Peyer's patch (tissue), 4 donors: ENCODE measurements around the gene TRMT44. TPM values are rescaled to one million over a fixed set of nuclear protein-coding genes. Genes with fewer than 3 reads are reported as not detected.

Source experiments
- DNase-seq, 3 donors: peaks; one replicate each; pipeline ENCODE4 v3.0.0-alpha.2; 2017 to 2019
- H3K27ac ChIP-seq, 4 donors: fragments of 200-600 bp; sonication (generic); one replicate each; pipeline ENCODE4 v1.5.1; 2016 to 2019
- H3K27me3 ChIP-seq, 2 donors: fragments of 200-600 bp; sonication (generic); one replicate each; pipeline ENCODE4 v1.5.1; 2019
- H3K36me3 ChIP-seq, 3 donors: fragments of 200-600 bp; sonication (generic); one replicate each; pipeline ENCODE4 v1.5.1; 2016 to 2019
- H3K4me1 ChIP-seq, 4 donors: fragments of 200-600 bp; sonication (generic); one replicate each; pipeline ENCODE4 v1.5.1; 2016 to 2019
- H3K4me3 ChIP-seq, 4 donors: fragments of 200-600 bp; sonication (generic); 1 replicate in 3 of 4; 2 replicates in 1 of 4; pipeline ENCODE4 v1.5.1; 2016 to 2019; ENCODE audit warnings: mild to moderate bottlenecking in 1 of 4
- H3K9me3 ChIP-seq, 4 donors: fragments of 200-600 bp; sonication (generic); one replicate each; pipeline ENCODE4 v1.5.1; 2016 to 2019; ENCODE audit warnings: mild to moderate bottlenecking in 1 of 4
- CTCF ChIP-seq, 6 experiments: fragments of 450-650 bp in 4 of 6; fragments of 200-600 bp in 2 of 6; sonication (generic) in 1 of 6; IDR thresholded peaks; one replicate each; pipeline ENCODE4 v1.5.1; 2017 to 2019; ENCODE audit warnings: antibody characterized with exemption in 6 of 6, mild to moderate bottlenecking in 3 of 6, moderate library complexity in 1 of 6
- POLR2A ChIP-seq, 2 donors: fragments of 450-650 bp; IDR thresholded peaks; one replicate each; pipeline ENCODE4 v1.5.1; 2017; ENCODE audit warnings: antibody characterized with exemption in 2 of 2, mild to moderate bottlenecking in 2 of 2, moderate library complexity in 2 of 2
- total RNA-seq, 4 donors: library from RNA; depleted of rRNA; stranded (reverse); fragments of >200 nt; gene quantifications; one replicate each; pipeline ENCODE4 v1.1.0, GENCODE V29; 2016

The TRMT44 gene
- total RNA-seq, 4 donors from 2014 or later = 16.8 to 31.6 (median 28.1) TPM

GRCh38 chr4:8514391-8514790 lies 73.8 kb downstream of the TRMT44 start:
- no peaks in the 10 kb centered on the region for H3K4me1 ChIP-seq
- H3K36me3 ChIP-seq = no peaks in the 10 kb centered on the region
- H3K27ac ChIP-seq = no peak overlapping the region
- TF ChIP-seq CTCF (IDR thresholded peaks at IDR 0.05) (no peak), POLR2A (IDR thresholded peaks at IDR 0.05) (no peak)
- DNase-seq = no peak
- H3K27me3 ChIP-seq = no peaks in the 10 kb centered on the region
- H3K9me3 ChIP-seq = no peaks in the 10 kb centered on the region
- H3K4me3 ChIP-seq = no peak overlapping the region

- TF ChIP-seq POLR2A (IDR thresholded peaks at IDR 0.05) (no peak), CTCF (IDR thresholded peaks at IDR 0.05) (no peak)
- DNase-seq = no peak
- Histone ChIP-seq H3K27ac (no peak overlapping the region), H3K36me3 (no peaks in the 10 kb centered on the region), H3K27me3 (no peaks in the 10 kb centered on the region), H3K4me1 (no peaks in the 10 kb centered on the region), H3K9me3 (no peaks in the 10 kb centered on the region), H3K4me3 (no peak overlapping the region)
Observed at GRCh38 chr4:8515316-8516060, 74.9 kb downstream of the TRMT44 start.

GRCh38 chr4:8516061-8516573 lies 75.5 kb downstream of the TRMT44 start:
- no peak for TF ChIP-seq POLR2A (IDR thresholded peaks at IDR 0.05)
- TF ChIP-seq CTCF (IDR thresholded peaks at IDR 0.05) = no peak
- no peaks in the 10 kb centered on the region for H3K9me3 ChIP-seq
- H3K27ac ChIP-seq = no peak overlapping the region
- H3K36me3 ChIP-seq = no peaks in the 10 kb centered on the region
- DNase-seq = no peak
- no peaks in the 10 kb centered on the region for H3K4me1 ChIP-seq
- H3K27me3 ChIP-seq = no peaks in the 10 kb centered on the region
- H3K4me3 ChIP-seq = no peak overlapping the region

GRCh38 chr4:8516996-8517550 lies 76.5 kb downstream of the TRMT44 start:
- H3K4me3 ChIP-seq = no peak overlapping the region
- no peaks in the 10 kb centered on the region for H3K4me1 ChIP-seq
- no peaks in the 10 kb centered on the region for H3K9me3 ChIP-seq
- DNase-seq = no peak
- H3K27ac ChIP-seq = no peak overlapping the region
- H3K27me3 ChIP-seq = no peaks in the 10 kb centered on the region
- H3K36me3 ChIP-seq = no peaks in the 10 kb centered on the region
- TF ChIP-seq CTCF (IDR thresholded peaks at IDR 0.05) (no peak), POLR2A (IDR thresholded peaks at IDR 0.05) (no peak)

- Histone ChIP-seq H3K9me3 (no peaks in the 10 kb centered on the region), H3K4me1 (no peaks in the 10 kb centered on the region), H3K27ac (no peak overlapping the region), H3K36me3 (no peaks in the 10 kb centered on the region), H3K27me3 (no peaks in the 10 kb centered on the region), H3K4me3 (no peak overlapping the region)
- no peak for DNase-seq
- TF ChIP-seq CTCF (IDR thresholded peaks at IDR 0.05) (no peak), POLR2A (IDR thresholded peaks at IDR 0.05) (no peak)
Observed at GRCh38 chr4:8517946-8518345, 77.4 kb downstream of the TRMT44 start.
